GM12892 (cell line): ENCODE data around the gene HOTAIR.

Experiments used
- POLR2A ChIP-seq: IDR thresholded peaks from 2 replicates; pipeline ENCODE4 v1.6.1; 2011; ENCODE audit warnings: low read depth, low read length, control low read depth
- POLR2AphosphoS5 ChIP-seq: IDR thresholded peaks from 2 replicates; pipeline ENCODE4 v1.6.1; 2011; ENCODE audit warnings: low read depth, low read length, control low read depth

DNA sequence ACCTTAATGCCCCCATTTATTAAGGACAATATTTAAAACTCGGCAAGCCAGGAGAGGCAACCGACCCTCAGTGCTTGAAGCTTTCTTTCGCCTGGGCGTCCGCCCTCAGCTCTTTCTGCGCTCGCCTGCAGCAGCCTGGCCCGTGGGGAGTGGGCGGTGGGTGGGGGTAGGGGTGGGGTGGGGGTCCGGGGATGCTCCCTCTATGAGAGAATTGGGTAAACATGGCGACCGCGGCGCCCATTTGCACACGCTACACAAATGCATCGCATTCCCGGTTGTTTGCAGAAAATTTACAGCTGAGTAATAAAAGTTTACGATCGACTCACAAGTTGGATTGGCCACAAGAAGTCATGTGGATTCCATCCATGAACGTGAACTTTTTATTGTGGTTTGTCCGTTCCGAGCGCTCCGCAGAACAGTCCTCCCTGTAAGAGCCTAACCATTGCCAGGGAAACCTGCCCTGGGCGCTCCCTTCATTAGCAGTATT, 41.8 kb upstream of the HOTAIR start:
- TF ChIP-seq POLR2AphosphoS5 (no peak), POLR2A (no peak)
